Keratinocyte (primary cell): ENCODE results near the gene E2F6. TPM values are rescaled to one million over a fixed set of nuclear protein-coding genes. Genes with fewer than 3 reads are reported as not detected.

Source experiments
- DNase-seq: peaks from one replicate; pipeline ENCODE4 v3.0.0-alpha.2; 2011; ENCODE audit warnings: low read depth, missing footprints, low spot score
- FAIRE-seq: peaks from 2 replicates; lab custom pipeline; 2011; peaks lifted over from hg19 to GRCh38; lab: Jason Lieb, UNC
- H2AFZ ChIP-seq: 2 replicates; pipeline ENCODE4 v1.6.0; 2012; ENCODE audit warnings: low read length, control low read depth, inconsistent platforms; ENCODE audit not compliant: control insufficient read depth
- H3K27ac ChIP-seq: 2 replicates; pipeline ENCODE4 v1.5.1; 2011; ENCODE audit warnings: low read length; ENCODE audit not compliant: control insufficient read depth, insufficient read depth
- H3K27me3 ChIP-seq: 3 replicates; pipeline ENCODE4 v1.6.0; 2011; ENCODE audit warnings: low read length; ENCODE audit not compliant: control insufficient read depth, insufficient read depth; ENCODE audit errors: extremely low read depth
- H3K36me3 ChIP-seq, 2 experiments: 2 replicates in 1 of 2; 3 replicates in 1 of 2; pipeline ENCODE4 v1.5.1; 2011; ENCODE audit warnings: low read length in 2 of 2, mild to moderate bottlenecking in 1 of 2; ENCODE audit not compliant: control insufficient read depth in 2 of 2, insufficient read depth in 2 of 2; ENCODE audit errors: extremely low read depth in 1 of 2
- H3K4me1 ChIP-seq: 3 replicates; pipeline ENCODE4 v1.5.1; 2011; ENCODE audit warnings: low read length; ENCODE audit not compliant: control insufficient read depth, insufficient read depth; ENCODE audit errors: extremely low read depth
- H3K4me2 ChIP-seq: 3 replicates; pipeline ENCODE4 v1.6.0; 2011; ENCODE audit warnings: low read depth, low read length; ENCODE audit not compliant: control insufficient read depth, insufficient read depth; ENCODE audit errors: extremely low read depth
- H3K4me3 ChIP-seq, 3 experiments: fragments of 200-600 bp in 1 of 3; sonication (generic) in 1 of 3; 2 replicates in 2 of 3; 3 replicates in 1 of 3; pipeline ENCODE4 v1.5.1; 2011 to 2016; ENCODE audit warnings: low read length in 3 of 3, mild to moderate bottlenecking in 3 of 3, control low read depth in 2 of 3, inconsistent platforms in 1 of 3, low read depth in 1 of 3, mixed read lengths in 1 of 3, mixed run types in 1 of 3, moderate library complexity in 1 of 3; ENCODE audit not compliant: control insufficient read depth in 2 of 3, insufficient read depth in 2 of 3; ENCODE audit errors: extremely low read depth in 1 of 3
- H3K79me2 ChIP-seq: 2 replicates; pipeline ENCODE4 v1.6.0; 2012; ENCODE audit warnings: low read length; ENCODE audit not compliant: control insufficient read depth, insufficient read depth
- H3K9ac ChIP-seq: 3 replicates; pipeline ENCODE4 v1.6.0; 2011; ENCODE audit warnings: low read length; ENCODE audit not compliant: control insufficient read depth, insufficient read depth; ENCODE audit errors: extremely low read depth
- H3K9me1 ChIP-seq: 3 replicates; pipeline ENCODE4 v1.6.0; 2011; ENCODE audit warnings: low read length; ENCODE audit not compliant: control insufficient read depth, insufficient read depth; ENCODE audit errors: extremely low read depth
- H3K9me3 ChIP-seq: 2 replicates; pipeline ENCODE4 v1.5.1; 2012; ENCODE audit warnings: low read depth, low read length; ENCODE audit not compliant: control insufficient read depth
- H4K20me1 ChIP-seq: 3 replicates; pipeline ENCODE4 v1.6.0; 2011; ENCODE audit warnings: low read length; ENCODE audit not compliant: control insufficient read depth, insufficient read depth; ENCODE audit errors: extremely low read depth
- EZH2 ChIP-seq: IDR thresholded peaks from one replicate; pipeline ENCODE4 v1.6.1; 2012; ENCODE audit warnings: inconsistent platforms, mild to moderate bottlenecking, low read length, moderate library complexity
- dilution Hi-C: fragments of 300-500 bp; cut with MboI; formaldehyde crosslinking; loops from one replicate; pipeline ENCODE4 v1.7.0; 2020; ENCODE audit warnings: low sequenced_read_pairs; ENCODE audit not compliant: extremely low pct_ligation_motif_present
- polyA plus RNA-seq, 5 experiments: library from polyadenylated mRNA; depleted of rRNA in 3 of 5; stranded (reverse) in 3 of 5; stranded (forward) in 1 of 5; unstranded in 1 of 5; fragments of >200 nt; gene quantifications; 1 replicate in 1 of 5; 2 replicates in 3 of 5; 3 replicates in 1 of 5; pipeline versions ENCODE4 v1.2.1 to v1.2.3, GENCODE V29; 2011 to 2012; ENCODE audit warnings: missing spikeins in 2 of 5, low read depth in 1 of 5, low replicate concordance in 1 of 5
- TF ChIP-seq, protein P1 (sequence below), 3 experiments: IDR thresholded peaks in 1 of 3; conservative IDR thresholded peaks in 1 of 3; optimal IDR thresholded peaks in 1 of 3; 2 replicates in 2 of 3; 3 replicates in 1 of 3; pipeline versions ENCODE3 to v1.5.1; 2011; ENCODE audit warnings: low read length in 3 of 3, mild to moderate bottlenecking in 3 of 3, moderate library complexity in 2 of 3, control low read depth in 1 of 3, inconsistent platforms in 1 of 3; ENCODE audit not compliant: insufficient read depth in 2 of 3; ENCODE audit errors: extremely low read depth in 1 of 3

Gene E2F6
- polyA plus RNA-seq, 1 donor (not counting 4 experiments of a cell fraction or from before 2014, with no cell fraction given): 13.8 TPM

DNA sequence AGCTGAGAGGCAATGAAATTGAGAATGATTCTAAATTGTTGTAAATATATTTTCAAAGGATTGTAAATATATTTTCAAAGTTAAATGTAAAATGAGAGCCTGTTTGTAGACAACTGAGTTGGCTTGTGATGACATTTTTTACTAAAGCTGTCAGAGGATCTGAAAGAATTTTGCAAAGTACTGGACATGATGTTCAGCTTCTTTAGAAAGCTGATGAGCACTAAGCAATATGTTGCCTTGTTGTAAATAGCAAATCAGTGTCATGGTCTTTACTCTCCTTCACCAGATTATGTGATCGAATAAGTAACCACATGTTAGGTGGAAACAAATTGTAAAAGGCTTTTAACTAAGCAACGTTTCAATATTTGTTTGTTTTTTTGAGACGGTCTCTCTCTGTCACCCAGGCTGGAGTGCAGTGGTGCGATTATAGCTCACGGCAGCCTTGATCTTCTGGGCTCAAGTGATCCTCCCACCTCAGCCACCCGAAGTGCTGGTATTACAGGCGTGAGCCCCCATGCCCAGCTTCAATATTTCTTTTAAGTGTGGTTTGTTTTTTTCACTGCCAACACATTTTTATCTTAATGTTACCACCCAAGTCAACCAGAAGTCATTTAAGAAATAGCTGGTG is 44.0 kb downstream of the E2F6 start:
- no peak overlapping the region for H3K9ac ChIP-seq
- H3K27ac ChIP-seq: no peak overlapping the region
- dilution Hi-C loops: no loop called here
- no peak for FAIRE-seq
- H3K9me1 ChIP-seq: no peaks in the 10 kb centered on the region
- no peak overlapping the region for H2AFZ ChIP-seq
- H3K79me2 ChIP-seq: no peaks in the 10 kb centered on the region
- peaks cover 3% of the 10 kb centered on the region for H3K9me3 ChIP-seq
- H3K4me3 ChIP-seq: no peak overlapping the region
- H3K36me3 ChIP-seq: no peaks in the 10 kb centered on the region
- TF ChIP-seq, protein P1, sequence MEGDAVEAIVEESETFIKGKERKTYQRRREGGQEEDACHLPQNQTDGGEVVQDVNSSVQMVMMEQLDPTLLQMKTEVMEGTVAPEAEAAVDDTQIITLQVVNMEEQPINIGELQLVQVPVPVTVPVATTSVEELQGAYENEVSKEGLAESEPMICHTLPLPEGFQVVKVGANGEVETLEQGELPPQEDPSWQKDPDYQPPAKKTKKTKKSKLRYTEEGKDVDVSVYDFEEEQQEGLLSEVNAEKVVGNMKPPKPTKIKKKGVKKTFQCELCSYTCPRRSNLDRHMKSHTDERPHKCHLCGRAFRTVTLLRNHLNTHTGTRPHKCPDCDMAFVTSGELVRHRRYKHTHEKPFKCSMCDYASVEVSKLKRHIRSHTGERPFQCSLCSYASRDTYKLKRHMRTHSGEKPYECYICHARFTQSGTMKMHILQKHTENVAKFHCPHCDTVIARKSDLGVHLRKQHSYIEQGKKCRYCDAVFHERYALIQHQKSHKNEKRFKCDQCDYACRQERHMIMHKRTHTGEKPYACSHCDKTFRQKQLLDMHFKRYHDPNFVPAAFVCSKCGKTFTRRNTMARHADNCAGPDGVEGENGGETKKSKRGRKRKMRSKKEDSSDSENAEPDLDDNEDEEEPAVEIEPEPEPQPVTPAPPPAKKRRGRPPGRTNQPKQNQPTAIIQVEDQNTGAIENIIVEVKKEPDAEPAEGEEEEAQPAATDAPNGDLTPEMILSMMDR (optimal IDR thresholded peaks at IDR 0.05 in 1 of 3, IDR thresholded peaks at IDR 0.05 in 1 of 3, conservative IDR thresholded peaks at IDR 0.05 in 1 of 3; ENCODE audit: extremely low read depth in 1 of 3, insufficient read depth in 2 of 3, low read length in 3 of 3): no peak
- TF ChIP-seq EZH2: no peak
- H3K27me3 ChIP-seq: no peaks in the 10 kb centered on the region
- no peak for DNase-seq
- H3K4me1 ChIP-seq: no peaks in the 10 kb centered on the region
- no peak overlapping the region for H3K4me2 ChIP-seq
- H4K20me1 ChIP-seq: no peaks in the 10 kb centered on the region

DNA sequence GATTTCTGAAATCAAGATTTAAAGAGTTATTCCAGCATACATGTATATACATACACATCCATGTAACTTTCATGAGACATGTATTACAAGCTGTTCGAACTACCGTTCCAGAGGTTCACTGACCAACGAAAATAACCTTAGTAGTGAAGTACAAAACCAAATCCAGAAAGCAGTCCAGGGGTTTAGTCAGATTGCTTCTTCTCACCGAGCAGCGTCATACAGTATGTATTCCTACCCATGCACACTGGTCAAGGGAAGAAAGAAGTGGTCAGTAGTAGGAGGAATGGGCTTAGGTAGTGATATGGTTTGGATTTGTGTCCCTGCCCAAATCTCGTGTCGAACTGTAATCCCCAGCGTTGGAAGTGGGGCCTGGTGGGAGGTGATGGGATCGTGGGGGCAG is 45.3 kb downstream of the E2F6 start:
- no peak for DNase-seq

More for the DNA sequence above, 45.3 kb downstream of the E2F6 start:
- Histone ChIP-seq H3K4me2 (no peak overlapping the region), H3K27me3 (no peaks in the 10 kb centered on the region), H3K4me1 (no peaks in the 10 kb centered on the region), H3K4me3 (no peak overlapping the region), H3K9me3 (peaks cover 3% of the 10 kb centered on the region), H3K36me3 (no peaks in the 10 kb centered on the region), H3K9me1 (no peaks in the 10 kb centered on the region), H3K79me2 (no peaks in the 10 kb centered on the region), H4K20me1 (no peaks in the 10 kb centered on the region), H3K27ac (no peak overlapping the region), H2AFZ (no peak overlapping the region), H3K9ac (no peak overlapping the region)
- no peak for FAIRE-seq
- TF ChIP-seq EZH2: no peak
- TF ChIP-seq, protein P1 (optimal IDR thresholded peaks at IDR 0.05 in 1 of 3, IDR thresholded peaks at IDR 0.05 in 1 of 3, conservative IDR thresholded peaks at IDR 0.05 in 1 of 3; ENCODE audit: extremely low read depth in 1 of 3, insufficient read depth in 2 of 3, low read length in 3 of 3): no peak
- dilution Hi-C loops: no loop called here
